OCI-LY3 (cell line): ENCODE measurements around the gene AKR1B15.

Experiments
- H2AFZ ChIP-seq: fragments of 200-600, 300-600 bp; shearing (Covaris generic); 2 replicates; pipeline ENCODE4 v1.6.0; 2014; ENCODE audit warnings: antibody characterized with exemption, low read depth, low read length
- H3K27ac ChIP-seq: fragments of 200-600, 300-600 bp; sonication (generic); 2 replicates; pipeline ENCODE4 v1.5.1; 2014; ENCODE audit warnings: mild to moderate bottlenecking, low read length, moderate library complexity, mixed read lengths
- H3K27me3 ChIP-seq: fragments of 200-600, 300-600 bp; sonication (generic); 2 replicates; pipeline ENCODE4 v1.6.1; 2014; ENCODE audit warnings: low read depth, low read length, mixed read lengths
- H3K36me3 ChIP-seq: fragments of 200-600, 300-600 bp; sonication (generic); replicated peaks from 2 replicates; pipeline ENCODE3; 2014; ENCODE audit warnings: low read depth, low read length, mixed read lengths
- H3K4me1 ChIP-seq: fragments of 300-600, 200-600 bp; sonication (generic); 2 replicates; pipeline ENCODE4 v1.6.1; 2014; ENCODE audit warnings: low read length, mixed read lengths
- H3K4me2 ChIP-seq: fragments of 200-600, 300-600 bp; sonication (generic); 2 replicates; pipeline ENCODE4 v1.6.1; 2014; ENCODE audit warnings: low read length, mixed read lengths
- H3K4me3 ChIP-seq: fragments of 300-600, 200-600 bp; sonication (generic); 2 replicates; pipeline ENCODE4 v1.5.1; 2014; ENCODE audit warnings: antibody characterized with exemption, mild to moderate bottlenecking, low read length, moderate library complexity
- H3K79me2 ChIP-seq: fragments of 300-600, 200-600 bp; shearing (Covaris generic); 2 replicates; pipeline ENCODE4 v1.6.1; 2014; ENCODE audit warnings: mild to moderate bottlenecking, low read length, mixed read lengths
- H3K9ac ChIP-seq: fragments of 300-600, 200-600 bp; shearing (Covaris generic); 2 replicates; pipeline ENCODE4 v1.6.0; 2014; ENCODE audit warnings: mild to moderate bottlenecking, low read length, moderate library complexity
- H3K9me3 ChIP-seq: fragments of 200-600, 300-600 bp; shearing (Covaris generic); 2 replicates; pipeline ENCODE4 v1.6.1; 2014; ENCODE audit warnings: low read length, mixed read lengths; ENCODE audit not compliant: insufficient read depth
- H4K20me1 ChIP-seq: fragments of 200-600, 300-600 bp; sonication (generic); 2 replicates; pipeline ENCODE4 v1.6.1; 2016; ENCODE audit warnings: low read length, mixed read lengths; ENCODE audit not compliant: insufficient read depth
- CTCF ChIP-seq: fragments of 200-600, 300-600 bp; sonication (generic); IDR thresholded peaks from 2 replicates; pipeline ENCODE4 v1.5.1; 2014; ENCODE audit warnings: antibody characterized with exemption, low read length, low read depth
- EZH2phosphoT487 ChIP-seq: fragments of 200-600 bp; shearing (Covaris generic); IDR thresholded peaks from 2 replicates; pipeline ENCODE4 v1.6.1; 2018; ENCODE audit warnings: antibody characterized with exemption, mixed run types, low read depth

AKR1B15 gene

GRCh38 chr7:134512271-134512670 lies 36.6 kb upstream of the AKR1B15 start:
- no peaks in the 10 kb centered on the region for H3K36me3 ChIP-seq
- H2AFZ ChIP-seq: no peak overlapping the region
- H3K27me3 ChIP-seq: peaks cover 30% of the 10 kb centered on the region
- no peak overlapping the region for H3K27ac ChIP-seq
- H3K9me3 ChIP-seq: no peaks in the 10 kb centered on the region
- no peak for TF ChIP-seq EZH2phosphoT487
- H3K9ac ChIP-seq: no peak overlapping the region
- no peaks in the 10 kb centered on the region for H4K20me1 ChIP-seq
- H3K4me2 ChIP-seq: no peak overlapping the region
- no peak overlapping the region for H3K4me3 ChIP-seq
- no peaks in the 10 kb centered on the region for H3K79me2 ChIP-seq
- no peaks in the 10 kb centered on the region; the same call in 1 of the 2 replicates for H3K4me1 ChIP-seq

GRCh38 chr7:134513169-134513752 lies 35.6 kb upstream of the AKR1B15 start:
- Histone ChIP-seq H3K4me2 (peak overlapping the region; percentile 50), H3K36me3 (no peaks in the 10 kb centered on the region), H3K27ac (no peak overlapping the region), H3K4me1 (no peaks in the 10 kb centered on the region; the same call in 1 of the 2 replicates), H3K9ac (no peak overlapping the region), H3K9me3 (no peaks in the 10 kb centered on the region), H2AFZ (no peak overlapping the region), H3K4me3 (no peak overlapping the region), H3K79me2 (no peaks in the 10 kb centered on the region), H4K20me1 (no peaks in the 10 kb centered on the region), H3K27me3 (peaks cover 40% of the 10 kb centered on the region)
- no peak for TF ChIP-seq EZH2phosphoT487
- TF ChIP-seq CTCF: peak; percentile 87

DNA sequence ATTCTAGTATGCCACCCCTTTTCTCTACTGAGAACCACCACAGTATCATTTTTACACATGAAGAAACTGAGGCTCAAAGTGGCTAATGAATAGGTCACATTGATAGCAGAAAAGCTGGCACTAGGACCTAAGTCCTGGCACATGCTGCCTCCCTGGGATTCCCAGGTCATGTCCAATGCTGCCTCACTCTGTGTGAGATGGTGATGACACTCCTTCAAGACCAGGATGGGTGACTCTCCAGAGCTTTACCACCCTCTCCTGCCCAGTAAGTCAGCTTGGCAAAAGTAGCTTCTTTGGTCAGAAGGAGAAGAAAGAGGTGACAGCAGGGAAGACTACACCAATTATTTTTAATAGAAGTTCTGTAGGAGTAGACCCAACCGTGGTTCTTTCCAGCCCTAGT lies 34.8 kb upstream of the AKR1B15 start:
- no peak overlapping the region for H2AFZ ChIP-seq
- H3K36me3 ChIP-seq: no peaks in the 10 kb centered on the region
- no peaks in the 10 kb centered on the region for H3K9me3 ChIP-seq
- H3K79me2 ChIP-seq: no peaks in the 10 kb centered on the region
- peaks cover 44% of the 10 kb centered on the region for H3K27me3 ChIP-seq
- H3K27ac ChIP-seq: no peak overlapping the region
- no peaks in the 10 kb centered on the region for H4K20me1 ChIP-seq
- H3K4me3 ChIP-seq: no peak overlapping the region
- H3K9ac ChIP-seq: no peak overlapping the region
- peak overlapping the region; percentile 36; the same call in 1 of the 2 replicates for H3K4me2 ChIP-seq
- H3K4me1 ChIP-seq: no peaks in the 10 kb centered on the region; the same call in 1 of the 2 replicates
- no peak for TF ChIP-seq EZH2phosphoT487
- TF ChIP-seq CTCF: no peak

- Histone ChIP-seq H3K36me3 (no peaks in the 10 kb centered on the region), H2AFZ (no peak overlapping the region), H3K9ac (no peak overlapping the region), H3K9me3 (no peaks in the 10 kb centered on the region), H3K4me1 (no peaks in the 10 kb centered on the region; the same call in 1 of the 2 replicates), H4K20me1 (no peaks in the 10 kb centered on the region), H3K27ac (no peak overlapping the region), H3K79me2 (no peaks in the 10 kb centered on the region), H3K4me2 (peak overlapping the region; percentile 36), H3K27me3 (peaks cover 46% of the 10 kb centered on the region), H3K4me3 (no peak overlapping the region)
- TF ChIP-seq EZH2phosphoT487 (no peak), CTCF (peak; percentile 68)
These were observed 34.2 kb upstream of the AKR1B15 start for GRCh38 chr7:134514663-134515062.
